PC-3 (cell line): Measurements from ENCODE around the gene DCAF6. TPM values are rescaled to one million over a fixed set of nuclear protein-coding genes. Genes with fewer than 3 reads are reported as not detected.
A peak's percentile ranks its signal among the peaks of the same experiment; 100 is the strongest.

ENCODE experiments used
- ATAC-seq: fragments of 200-7000 bp; cut with Tn5 transposase; 2 replicates; pipeline ENCODE4 v1.9.1; 2020; ENCODE audit warnings: mild to moderate bottlenecking, moderate library complexity
- BruUV-seq: library from RNA; stranded (reverse); fragments of 400-500 nt; replicated peaks from 2 replicates; lab custom pipeline; 2021; lab: Mats Ljungman, UMichigan
- CTCF ChIA-PET: fragments of 300-600 bp; sonication (Branson Sonifier 250); formaldehyde crosslinking; loops from one replicate; lab custom pipeline; 2022; ENCODE audit warnings: antibody characterized with exemption; lab: Charles Lee
- POLR2A ChIA-PET: fragments of 300-600 bp; sonication (Branson Sonifier 250); formaldehyde crosslinking; loops from one replicate; lab custom pipeline; 2022; ENCODE audit warnings: antibody characterized with exemption; ENCODE audit not compliant: unreplicated experiment; lab: Charles Lee
- DNase-seq: peaks from one replicate; pipeline ENCODE4 v3.0.0-alpha.2; 2015
- H2AFZ ChIP-seq: fragments of 300-600 bp; sonication (generic); 2 replicates; pipeline ENCODE4 v1.6.0; 2016; ENCODE audit warnings: antibody characterized with exemption, low read length
- H3F3A ChIP-seq: fragments of 300-600 bp; sonication (generic); one replicate; pipeline ENCODE4 v1.6.0; 2017; ENCODE audit warnings: antibody characterized with exemption, low read length, control low read depth, mild to moderate bottlenecking; ENCODE audit not compliant: unreplicated experiment
- H3K27ac ChIP-seq: fragments of 300-600 bp; sonication (generic); 2 replicates; pipeline ENCODE4 v1.5.1; 2016; ENCODE audit warnings: mild to moderate bottlenecking, low read length
- H3K27me3 ChIP-seq: fragments of 300-600 bp; sonication (generic); 2 replicates; pipeline ENCODE4 v1.6.1; 2016; ENCODE audit warnings: low read length, mixed read lengths
- H3K36me3 ChIP-seq: fragments of 300-600 bp; sonication (generic); 2 replicates; pipeline ENCODE4 v1.6.1; 2016; ENCODE audit warnings: low read depth, mixed run types, low read length, mixed read lengths
- H3K4me1 ChIP-seq: fragments of 300-600 bp; sonication (generic); 2 replicates; pipeline ENCODE4 v1.5.1; 2016; ENCODE audit warnings: low read length; ENCODE audit not compliant: insufficient read depth
- H3K4me2 ChIP-seq: fragments of 300-600 bp; sonication (generic); 2 replicates; pipeline ENCODE4 v1.6.0; 2016; ENCODE audit warnings: low read length
- H3K4me3 ChIP-seq: fragments of 300-600 bp; sonication (generic); 2 replicates; pipeline ENCODE4 v1.5.1; 2016; ENCODE audit warnings: mild to moderate bottlenecking, low read length, mixed read lengths
- H3K79me2 ChIP-seq: fragments of 300-600 bp; sonication (generic); 2 replicates; pipeline ENCODE4 v1.6.1; 2017; ENCODE audit warnings: low read length, mixed read lengths
- H3K9ac ChIP-seq: fragments of 300-600 bp; sonication (generic); 2 replicates; pipeline ENCODE4 v1.6.0; 2016; ENCODE audit warnings: mild to moderate bottlenecking, low read length
- H3K9me2 ChIP-seq: fragments of 300-600 bp; sonication (generic); replicated peaks from 2 replicates; pipeline ENCODE4 v1.6.1; 2016; ENCODE audit warnings: mixed run types, low read length, mixed read lengths
- H3K9me3 ChIP-seq: fragments of 300-600 bp; sonication (generic); 2 replicates; pipeline ENCODE4 v1.6.1; 2016; ENCODE audit warnings: low read length, mixed read lengths
- H4K20me1 ChIP-seq: fragments of 300-600 bp; sonication (generic); 2 replicates; pipeline ENCODE4 v1.6.1; 2016; ENCODE audit warnings: low read length, mixed read lengths
- EZH2 ChIP-seq: fragments of 300-600 bp; sonication (generic); IDR thresholded peaks from one replicate; pipeline ENCODE4 v1.6.1; 2017; ENCODE audit warnings: antibody characterized with exemption, mild to moderate bottlenecking, low read length; ENCODE audit not compliant: unreplicated experiment
- EZH2phosphoT487 ChIP-seq: fragments of 300-600 bp; sonication (generic); IDR thresholded peaks from 2 replicates; pipeline ENCODE4 v1.6.1; 2018; ENCODE audit warnings: mild to moderate bottlenecking, antibody characterized with exemption, low read length, borderline replicate concordance
- intact Hi-C: fragments of 100-400 bp; cut with micrococcal nuclease; formaldehyde crosslinking; loops from 2 replicates; pipeline ENCODE4 v1.9.0; 2023
- total RNA-seq: library from RNA; depleted of rRNA; stranded (reverse); fragments of >200 nt; gene quantifications from 2 replicates; pipeline ENCODE4 v1.2.3, GENCODE V29; 2014
- TF ChIP-seq, protein P1 (sequence below): fragments of 300-600 bp; sonication (generic); conservative IDR thresholded peaks from 2 replicates; pipeline ENCODE4 v1.5.1; 2017; ENCODE audit warnings: antibody characterized with exemption, low read depth, mild to moderate bottlenecking, low read length

The DCAF6 gene
- total RNA-seq, 1 experiment from 2014 or later, result 29.1 TPM

DNA sequence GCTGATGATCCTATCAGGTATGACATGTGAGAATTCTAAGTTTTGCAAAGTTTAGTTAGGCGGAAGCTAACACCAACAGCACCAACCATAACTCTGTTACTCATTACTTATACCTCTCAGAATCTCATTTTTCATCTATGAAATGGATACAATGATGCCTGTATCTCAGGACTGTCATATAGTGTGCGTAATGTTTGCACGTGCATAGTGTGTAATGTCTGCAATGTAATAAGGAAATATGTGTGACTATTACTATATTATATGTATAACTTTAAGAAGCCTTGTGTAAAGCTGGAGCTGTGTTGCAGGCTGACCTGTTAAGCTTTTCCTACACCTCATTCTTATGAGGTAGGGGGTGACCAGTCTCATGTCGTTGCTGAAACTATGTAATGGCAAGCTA, 35.6 kb upstream of the DCAF6 start:
- Histone ChIP-seq H3K27ac (no peak overlapping the region), H3K9me3 (no peaks in the 10 kb centered on the region), H3K9me2 (no peaks in the 10 kb centered on the region), H3K4me1 (peaks cover 8% of the 10 kb centered on the region; the same call in 1 of the 2 replicates), H3K9ac (no peak overlapping the region), H3K4me2 (no peak overlapping the region), H2AFZ (no peak overlapping the region), H3K4me3 (no peak overlapping the region), H3K27me3 (no peaks in the 10 kb centered on the region), H3F3A (no peaks in the 10 kb centered on the region), H3K79me2 (no peaks in the 10 kb centered on the region), H3K36me3 (no peaks in the 10 kb centered on the region), H4K20me1 (no peaks in the 10 kb centered on the region)
- DNase-seq (no peak), ATAC-seq (no peak)
- intact Hi-C loops, result loop anchor here (5.0 kb wide), 1 partner anchor 79 kb away; no protein-coding TSS in a partner anchor
- ChIA-PET CTCF (no interaction called here), POLR2A (no interaction called here)
- BruUV-seq, result no TSS peak
- TF ChIP-seq EZH2phosphoT487 (no peak), EZH2 (no peak)
- TF ChIP-seq, protein P1, sequence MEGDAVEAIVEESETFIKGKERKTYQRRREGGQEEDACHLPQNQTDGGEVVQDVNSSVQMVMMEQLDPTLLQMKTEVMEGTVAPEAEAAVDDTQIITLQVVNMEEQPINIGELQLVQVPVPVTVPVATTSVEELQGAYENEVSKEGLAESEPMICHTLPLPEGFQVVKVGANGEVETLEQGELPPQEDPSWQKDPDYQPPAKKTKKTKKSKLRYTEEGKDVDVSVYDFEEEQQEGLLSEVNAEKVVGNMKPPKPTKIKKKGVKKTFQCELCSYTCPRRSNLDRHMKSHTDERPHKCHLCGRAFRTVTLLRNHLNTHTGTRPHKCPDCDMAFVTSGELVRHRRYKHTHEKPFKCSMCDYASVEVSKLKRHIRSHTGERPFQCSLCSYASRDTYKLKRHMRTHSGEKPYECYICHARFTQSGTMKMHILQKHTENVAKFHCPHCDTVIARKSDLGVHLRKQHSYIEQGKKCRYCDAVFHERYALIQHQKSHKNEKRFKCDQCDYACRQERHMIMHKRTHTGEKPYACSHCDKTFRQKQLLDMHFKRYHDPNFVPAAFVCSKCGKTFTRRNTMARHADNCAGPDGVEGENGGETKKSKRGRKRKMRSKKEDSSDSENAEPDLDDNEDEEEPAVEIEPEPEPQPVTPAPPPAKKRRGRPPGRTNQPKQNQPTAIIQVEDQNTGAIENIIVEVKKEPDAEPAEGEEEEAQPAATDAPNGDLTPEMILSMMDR, result no peak

DNA sequence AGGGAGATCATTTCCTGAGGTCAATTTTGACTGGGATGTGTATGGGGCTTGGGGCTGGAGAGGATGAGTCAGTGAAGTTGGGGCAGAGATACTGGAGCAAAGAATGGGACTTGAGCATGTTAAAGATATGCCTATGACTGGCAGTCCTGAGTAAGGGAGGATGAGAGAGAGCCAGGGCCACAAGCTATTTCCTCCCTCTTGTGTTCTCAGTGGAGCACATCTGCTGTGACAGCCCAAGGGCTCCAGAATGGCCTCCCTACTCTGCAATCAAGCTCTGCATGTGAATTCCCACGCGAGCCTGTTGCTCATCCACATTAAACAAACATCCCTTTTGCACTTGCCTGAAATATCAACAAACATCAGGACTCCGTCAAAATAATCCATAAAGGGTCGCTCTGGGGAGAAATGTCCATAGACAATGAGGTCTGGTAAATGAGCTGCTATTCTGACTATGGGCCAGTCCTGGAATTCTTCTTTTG, 31.8 kb upstream of the DCAF6 start:
- no peak overlapping the region for H3K4me3 ChIP-seq
- no peaks in the 10 kb centered on the region for H3K36me3 ChIP-seq
- no peak overlapping the region for H3K27ac ChIP-seq
- no TSS peak for BruUV-seq
- intact Hi-C loops, result loop anchor here (5.0 kb wide), 1 partner anchor 82 kb away; no protein-coding TSS in a partner anchor
- DNase-seq (peak; percentile 51), ATAC-seq (peak; percentile 91)
- H3K9ac ChIP-seq, result no peak overlapping the region
- H4K20me1 ChIP-seq, result no peaks in the 10 kb centered on the region
- CTCF ChIA-PET, result interaction anchor here (0.9 to 1.5 kb wide), 2 partner anchors 29 to 178 kb away, joined by 3 to 4 read pairs; no protein-coding TSS in a partner anchor
- POLR2A ChIA-PET, result no interaction called here
- peaks cover 8% of the 10 kb centered on the region; the same call in 1 of the 2 replicates for H3K4me1 ChIP-seq
- H2AFZ ChIP-seq, result no peak overlapping the region
- H3K27me3 ChIP-seq, result no peaks in the 10 kb centered on the region
- H3K9me3 ChIP-seq, result peaks cover 2% of the 10 kb centered on the region; the same call in 1 of the 2 replicates
- no peak overlapping the region for H3K4me2 ChIP-seq
- TF ChIP-seq EZH2, result no peak
- TF ChIP-seq, protein P1, result no peak
- no peak for TF ChIP-seq EZH2phosphoT487
- no peaks in the 10 kb centered on the region for H3K79me2 ChIP-seq
- H3F3A ChIP-seq, result no peaks in the 10 kb centered on the region
- no peaks in the 10 kb centered on the region for H3K9me2 ChIP-seq

DNA sequence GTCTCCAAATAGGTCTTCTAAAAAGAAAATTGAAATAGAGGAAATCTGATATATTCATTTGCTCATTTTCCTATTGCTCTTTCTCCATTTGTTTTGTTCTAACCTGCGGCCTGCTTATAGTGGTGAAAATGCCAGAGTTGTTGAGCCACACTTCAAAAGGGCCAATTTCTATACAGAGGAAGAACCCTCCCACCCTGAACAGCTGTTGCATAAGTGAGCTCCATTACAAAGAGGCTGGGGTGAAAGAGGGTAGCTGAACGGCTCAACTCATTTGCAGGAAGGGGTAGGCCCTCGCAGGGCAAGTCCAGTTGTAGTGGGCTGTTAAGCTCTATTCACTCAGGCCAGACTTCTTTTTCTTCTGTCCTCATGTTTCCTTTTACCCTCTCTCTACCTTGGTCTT, 31.3 kb upstream of the DCAF6 start:
- Histone ChIP-seq H3F3A (no peaks in the 10 kb centered on the region), H2AFZ (no peak overlapping the region), H3K9me2 (no peaks in the 10 kb centered on the region), H3K27ac (no peak overlapping the region), H3K9ac (no peak overlapping the region), H3K4me3 (no peak overlapping the region), H3K4me1 (peaks cover 8% of the 10 kb centered on the region; the same call in 1 of the 2 replicates), H3K9me3 (peaks cover 7% of the 10 kb centered on the region; the same call in 1 of the 2 replicates), H3K79me2 (no peaks in the 10 kb centered on the region), H3K27me3 (no peaks in the 10 kb centered on the region), H3K4me2 (no peak overlapping the region), H4K20me1 (no peaks in the 10 kb centered on the region), H3K36me3 (no peaks in the 10 kb centered on the region)
- TF ChIP-seq EZH2phosphoT487, result no peak
- TF ChIP-seq EZH2, result no peak
- TF ChIP-seq, protein P1, result no peak
- BruUV-seq, result no TSS peak
- intact Hi-C loops, result no loop called here
- POLR2A ChIA-PET, result no interaction called here
- ATAC-seq (no peak), DNase-seq (no peak)
- CTCF ChIA-PET, result interaction anchor here (0.9 to 1.5 kb wide), 2 partner anchors 29 to 177 kb away, joined by 3 to 4 read pairs; no protein-coding TSS in a partner anchor
